ENCODE results near the gene PGAP3. TPM values are rescaled to one million over a fixed set of nuclear protein-coding genes. Genes with fewer than 3 reads are reported as not detected.

Gene PGAP3
- total RNA-seq, 1 experiment from 2014 or later, result 5.9 TPM

DNA sequence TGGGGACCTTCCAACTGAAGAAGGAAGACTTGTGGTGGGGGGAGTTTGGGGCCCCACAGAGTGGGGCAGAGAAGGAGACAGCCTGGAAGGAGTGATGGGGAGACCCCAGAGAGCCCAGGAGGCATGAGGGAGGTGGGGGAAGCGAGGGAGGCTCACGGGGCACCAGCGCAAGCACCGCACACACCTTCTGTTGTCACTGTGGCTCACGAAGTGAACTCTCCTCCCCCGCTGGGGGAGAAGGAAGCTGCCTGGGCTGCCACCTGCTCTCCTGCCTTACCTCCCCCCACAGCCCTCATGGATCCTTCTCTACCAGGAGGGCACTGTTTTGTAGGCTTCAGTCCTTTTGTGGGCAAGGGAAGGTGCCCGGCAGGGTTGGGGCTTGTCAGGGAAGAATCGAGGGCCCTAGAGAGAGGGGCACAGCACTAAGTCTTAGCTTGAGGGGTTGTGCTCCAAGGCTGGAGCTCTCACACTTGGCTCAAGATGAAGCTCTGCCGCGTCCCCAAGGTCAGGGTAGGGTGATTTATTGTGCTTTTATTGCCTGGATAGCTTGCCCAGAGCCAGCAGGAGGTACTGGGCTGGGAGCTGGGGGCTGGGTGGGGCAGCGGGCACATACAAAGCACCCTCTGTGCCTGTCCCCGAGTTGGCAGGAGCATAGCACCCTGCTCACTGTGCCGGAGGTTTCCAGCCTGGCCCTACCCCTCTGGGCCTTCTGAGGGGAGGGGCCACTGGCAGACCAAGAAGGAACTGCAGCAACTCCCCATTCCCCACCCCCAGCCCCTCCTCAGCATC lies 55.5 kb downstream of the PGAP3 start:
- DNase-seq (peak; percentile 22), ATAC-seq (peak; percentile 3; the same call in 1 of the 2 replicates)
- no peak overlapping the region for H2AFZ ChIP-seq (ENCODE audit: low read length)
- H3F3A ChIP-seq (ENCODE audit: low read length, unreplicated experiment), result no peaks in the 10 kb centered on the region
- peak overlapping the region; percentile 35 for H3K4me2 ChIP-seq (ENCODE audit: low read length)
- H3K27ac ChIP-seq (ENCODE audit: low read length), result peak overlapping the region; percentile 71
- H3K36me3 ChIP-seq (ENCODE audit: low read depth, low read length), result no peaks in the 10 kb centered on the region
- H4K20me1 ChIP-seq (ENCODE audit: low read length), result no peaks in the 10 kb centered on the region
- H3K9me3 ChIP-seq (ENCODE audit: low read length), result no peaks in the 10 kb centered on the region
- TF ChIP-seq EZH2 (IDR thresholded peaks at IDR 0.05; ENCODE audit: low read length, unreplicated experiment) (no peak), EZH2phosphoT487 (IDR thresholded peaks at IDR 0.05; ENCODE audit: borderline replicate concordance, low read length) (no peak)
- TF ChIP-seq, protein P1, sequence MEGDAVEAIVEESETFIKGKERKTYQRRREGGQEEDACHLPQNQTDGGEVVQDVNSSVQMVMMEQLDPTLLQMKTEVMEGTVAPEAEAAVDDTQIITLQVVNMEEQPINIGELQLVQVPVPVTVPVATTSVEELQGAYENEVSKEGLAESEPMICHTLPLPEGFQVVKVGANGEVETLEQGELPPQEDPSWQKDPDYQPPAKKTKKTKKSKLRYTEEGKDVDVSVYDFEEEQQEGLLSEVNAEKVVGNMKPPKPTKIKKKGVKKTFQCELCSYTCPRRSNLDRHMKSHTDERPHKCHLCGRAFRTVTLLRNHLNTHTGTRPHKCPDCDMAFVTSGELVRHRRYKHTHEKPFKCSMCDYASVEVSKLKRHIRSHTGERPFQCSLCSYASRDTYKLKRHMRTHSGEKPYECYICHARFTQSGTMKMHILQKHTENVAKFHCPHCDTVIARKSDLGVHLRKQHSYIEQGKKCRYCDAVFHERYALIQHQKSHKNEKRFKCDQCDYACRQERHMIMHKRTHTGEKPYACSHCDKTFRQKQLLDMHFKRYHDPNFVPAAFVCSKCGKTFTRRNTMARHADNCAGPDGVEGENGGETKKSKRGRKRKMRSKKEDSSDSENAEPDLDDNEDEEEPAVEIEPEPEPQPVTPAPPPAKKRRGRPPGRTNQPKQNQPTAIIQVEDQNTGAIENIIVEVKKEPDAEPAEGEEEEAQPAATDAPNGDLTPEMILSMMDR (conservative IDR thresholded peaks at IDR 0.05; ENCODE audit: low read depth, low read length), result no peak
- POLR2A ChIA-PET (ENCODE audit: unreplicated experiment), result interaction anchor here (0.5 kb wide), 1 partner anchor 752 kb away, joined by 3 read pairs; no protein-coding TSS in a partner anchor
- no TSS peak for BruUV-seq (replicated peaks)
- no peak overlapping the region for H3K4me3 ChIP-seq (ENCODE audit: low read length)
- intact Hi-C loops (cut with micrococcal nuclease), result no loop called here
- H3K27me3 ChIP-seq (ENCODE audit: low read length), result peaks cover 4% of the 10 kb centered on the region
- H3K9me2 ChIP-seq (replicated peaks; ENCODE audit: low read length), result no peaks in the 10 kb centered on the region
- H3K4me1 ChIP-seq (ENCODE audit: insufficient read depth, low read length), result peaks cover 24% of the 10 kb centered on the region
- H3K79me2 ChIP-seq (ENCODE audit: low read length), result peaks cover 4% of the 10 kb centered on the region
- CTCF ChIA-PET, result interaction anchor here (0.6 to 1.5 kb wide), 3 partner anchors 9 to 120 kb away, joined by 3 to 8 read pairs (median 6); no protein-coding TSS in a partner anchor
- H3K9ac ChIP-seq (ENCODE audit: low read length), result peak overlapping the region; percentile 27; the same call in 1 of the 2 replicates

DNA sequence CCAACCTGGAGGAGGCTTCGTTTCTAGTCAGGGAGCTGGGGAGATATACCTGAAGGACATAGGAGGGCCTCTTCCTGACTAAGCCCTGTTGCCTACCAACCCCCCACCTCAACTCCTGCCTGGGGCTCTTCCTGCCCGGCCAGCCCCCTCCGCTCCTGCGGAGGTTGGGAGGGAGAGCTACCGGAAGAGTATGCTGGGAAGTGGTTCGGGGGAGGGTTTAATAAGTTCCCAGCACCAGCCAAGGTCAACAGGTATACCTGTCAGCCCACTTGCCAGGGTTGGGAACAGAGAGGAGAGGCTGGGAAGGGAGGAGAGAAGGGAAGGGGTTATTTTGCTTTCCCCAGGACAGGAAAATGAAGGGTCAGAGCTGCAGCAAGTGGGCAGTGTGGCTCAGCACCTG lies 56.5 kb downstream of the PGAP3 start:
- Histone ChIP-seq H3K4me1 (ENCODE audit: insufficient read depth, low read length) (peaks cover 20% of the 10 kb centered on the region), H4K20me1 (ENCODE audit: low read length) (no peaks in the 10 kb centered on the region), H3K9me2 (replicated peaks; ENCODE audit: low read length) (no peaks in the 10 kb centered on the region), H3F3A (ENCODE audit: low read length, unreplicated experiment) (no peaks in the 10 kb centered on the region), H3K9me3 (ENCODE audit: low read length) (no peaks in the 10 kb centered on the region), H3K27ac (ENCODE audit: low read length) (peak overlapping the region; percentile 71), H3K9ac (ENCODE audit: low read length) (peak overlapping the region; percentile 27; the same call in 1 of the 2 replicates), H3K27me3 (ENCODE audit: low read length) (peaks cover 13% of the 10 kb centered on the region), H3K36me3 (ENCODE audit: low read depth, low read length) (no peaks in the 10 kb centered on the region), H3K4me2 (ENCODE audit: low read length) (peak overlapping the region; percentile 35), H3K4me3 (ENCODE audit: low read length) (no peak overlapping the region), H3K79me2 (ENCODE audit: low read length) (0 out of 2 replicates have a peak, but pooled peaks cover under 1% of the 10 kb centered on the region), H2AFZ (ENCODE audit: low read length) (peak overlapping the region; percentile 26; the same call in 1 of the 2 replicates)
- TF ChIP-seq EZH2phosphoT487 (IDR thresholded peaks at IDR 0.05; ENCODE audit: borderline replicate concordance, low read length) (no peak), EZH2 (IDR thresholded peaks at IDR 0.05; ENCODE audit: low read length, unreplicated experiment) (no peak)
- TF ChIP-seq, protein P1 (conservative IDR thresholded peaks at IDR 0.05; ENCODE audit: low read depth, low read length), result no peak
- ChIA-PET POLR2A (ENCODE audit: unreplicated experiment) (no interaction called here), CTCF (interaction anchor here (0.6 to 1.5 kb wide), 2 partner anchors 8 to 121 kb away, joined by 3 to 8 read pairs; no protein-coding TSS in a partner anchor)
- BruUV-seq (replicated peaks), result no TSS peak
- ATAC-seq (peak; percentile 57), DNase-seq (peak; percentile 78)
- intact Hi-C loops (cut with micrococcal nuclease), result no loop called here

DNA sequence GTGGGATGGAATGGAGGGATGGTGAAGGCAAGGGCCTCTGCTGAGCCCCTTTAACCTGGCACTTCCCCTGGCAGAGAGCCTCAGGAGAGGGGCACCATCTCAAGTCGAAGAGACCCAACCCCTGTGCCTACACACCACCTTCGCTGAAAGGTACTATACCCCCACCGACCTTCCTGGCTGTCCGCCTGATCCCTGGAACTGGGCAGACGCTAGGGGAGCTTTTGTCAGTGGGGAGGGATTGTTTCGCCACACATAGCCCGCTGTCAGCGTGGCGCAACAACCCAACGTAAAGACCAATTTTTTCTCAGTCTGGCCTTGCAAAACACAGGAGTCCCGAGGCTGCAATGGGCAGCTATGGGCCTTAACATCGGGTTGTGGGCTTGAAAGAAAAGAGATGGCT lies 58.0 kb downstream of the PGAP3 start:
- ATAC-seq (no peak), DNase-seq (no peak)
- no peaks in the 10 kb centered on the region for H4K20me1 ChIP-seq (ENCODE audit: low read length)
- no peak overlapping the region for H3K4me2 ChIP-seq (ENCODE audit: low read length)
- H3K36me3 ChIP-seq (ENCODE audit: low read depth, low read length), result no peaks in the 10 kb centered on the region
- H2AFZ ChIP-seq (ENCODE audit: low read length), result no peak overlapping the region
- POLR2A ChIA-PET (ENCODE audit: unreplicated experiment), result no interaction called here
- no peaks in the 10 kb centered on the region for H3K9me2 ChIP-seq (replicated peaks; ENCODE audit: low read length)
- H3K79me2 ChIP-seq (ENCODE audit: low read length), result no peaks in the 10 kb centered on the region
- no peak overlapping the region for H3K4me3 ChIP-seq (ENCODE audit: low read length)
- CTCF ChIA-PET, result no interaction called here
- H3K9me3 ChIP-seq (ENCODE audit: low read length), result no peaks in the 10 kb centered on the region
- H3K9ac ChIP-seq (ENCODE audit: low read length), result no peak overlapping the region
- no TSS peak for BruUV-seq (replicated peaks)
- no peak overlapping the region for H3K27ac ChIP-seq (ENCODE audit: low read length)
- H3K4me1 ChIP-seq (ENCODE audit: insufficient read depth, low read length), result peaks cover 18% of the 10 kb centered on the region
- TF ChIP-seq EZH2phosphoT487 (IDR thresholded peaks at IDR 0.05; ENCODE audit: borderline replicate concordance, low read length), result no peak
- no peak for TF ChIP-seq EZH2 (IDR thresholded peaks at IDR 0.05; ENCODE audit: low read length, unreplicated experiment)
- TF ChIP-seq, protein P1 (conservative IDR thresholded peaks at IDR 0.05; ENCODE audit: low read depth, low read length), result no peak
- no peaks in the 10 kb centered on the region for H3F3A ChIP-seq (ENCODE audit: low read length, unreplicated experiment)
- H3K27me3 ChIP-seq (ENCODE audit: low read length), result peaks cover 13% of the 10 kb centered on the region
- intact Hi-C loops (cut with micrococcal nuclease), result no loop called here

Measured in PC-3 (cell line).